H9 (cell line): Measurements from ENCODE around the gene CRB3. TPM values are rescaled to one million over a fixed set of nuclear protein-coding genes. Genes with fewer than 3 reads are reported as not detected.
A peak's percentile ranks its signal among the peaks of the same experiment; 100 is the strongest.

Experiments used
- DNase-seq: peaks from one replicate; pipeline ENCODE4 v3.0.0-alpha.2; 2017
- H2AFZ ChIP-seq: one replicate; pipeline ENCODE4 v1.6.1; 2013; ENCODE audit warnings: mild to moderate bottlenecking, low read length, control low read depth, moderate library complexity
- H2AK5ac ChIP-seq: 2 replicates; pipeline ENCODE4 v1.6.1; 2013; ENCODE audit warnings: low read length, control low read depth, mixed read lengths; ENCODE audit not compliant: insufficient read length
- H2BK120ac ChIP-seq: one replicate; pipeline ENCODE4 v1.6.1; 2013; ENCODE audit warnings: low read depth, mild to moderate bottlenecking, low read length, control low read depth, inconsistent platforms; ENCODE audit not compliant: poor library complexity, severe bottlenecking
- H2BK12ac ChIP-seq: 2 replicates; pipeline ENCODE4 v1.6.1; 2013; ENCODE audit warnings: low read length, control low read depth, mixed read lengths, low read depth; ENCODE audit not compliant: insufficient read length
- H2BK15ac ChIP-seq: 2 replicates; pipeline ENCODE4 v1.6.1; 2013; ENCODE audit warnings: low read depth, low read length, control low read depth
- H2BK20ac ChIP-seq: one replicate; pipeline ENCODE4 v1.6.1; 2013; ENCODE audit warnings: low read depth, mild to moderate bottlenecking, low read length, control low read depth, inconsistent platforms; ENCODE audit not compliant: poor library complexity, severe bottlenecking
- H2BK5ac ChIP-seq: 2 replicates; pipeline ENCODE4 v1.6.1; 2013; ENCODE audit warnings: low read length, control low read depth, mixed read lengths; ENCODE audit not compliant: insufficient read length
- H3K14ac ChIP-seq: 2 replicates; pipeline ENCODE4 v1.6.1; 2013; ENCODE audit warnings: low read length, control low read depth; ENCODE audit not compliant: insufficient read depth
- H3K18ac ChIP-seq: 2 replicates; pipeline ENCODE4 v1.6.1; 2013; ENCODE audit warnings: low read depth, mild to moderate bottlenecking, mixed read lengths, low read length, control low read depth; ENCODE audit not compliant: insufficient read length
- H3K23ac ChIP-seq: 2 replicates; pipeline ENCODE4 v1.6.1; 2013; ENCODE audit warnings: low read length, control low read depth, mixed read lengths, low read depth; ENCODE audit not compliant: insufficient read length
- H3K23me2 ChIP-seq: 2 replicates; pipeline ENCODE4 v1.6.1; 2013; ENCODE audit warnings: low read depth, mild to moderate bottlenecking, mixed read lengths, low read length, control low read depth; ENCODE audit not compliant: insufficient read length, poor library complexity, severe bottlenecking
- H3K27ac ChIP-seq: 2 replicates; pipeline ENCODE4 v1.5.1; 2013; ENCODE audit warnings: low read length, control low read depth, mixed read lengths, low read depth; ENCODE audit not compliant: insufficient read length
- H3K27me3 ChIP-seq: 2 replicates; pipeline ENCODE4 v1.6.1; 2013; ENCODE audit warnings: low read length, control low read depth, inconsistent platforms; ENCODE audit not compliant: insufficient read depth
- H3K4ac ChIP-seq: 2 replicates; pipeline ENCODE4 v1.6.1; 2013; ENCODE audit warnings: low read depth, mild to moderate bottlenecking, control low read depth, inconsistent platforms, low read length, moderate library complexity
- H3K4me1 ChIP-seq: 2 replicates; pipeline ENCODE4 v1.6.1; 2013; ENCODE audit warnings: low read length, control low read depth, inconsistent platforms; ENCODE audit not compliant: insufficient read depth
- H3K4me2 ChIP-seq: 2 replicates; pipeline ENCODE4 v1.6.1; 2013; ENCODE audit warnings: low read length, control low read depth, mixed read lengths; ENCODE audit not compliant: insufficient read length, insufficient read depth
- H3K56ac ChIP-seq: 2 replicates; pipeline ENCODE4 v1.6.1; 2013; ENCODE audit warnings: low read depth, mild to moderate bottlenecking, mixed read lengths, low read length, control low read depth; ENCODE audit not compliant: insufficient read length
- H3K79me1 ChIP-seq: 2 replicates; pipeline ENCODE4 v1.6.1; 2013; ENCODE audit warnings: low read depth, mild to moderate bottlenecking, moderate library complexity, low read length, control low read depth, inconsistent platforms; ENCODE audit not compliant: insufficient read depth, poor library complexity, severe bottlenecking
- H3K79me2 ChIP-seq: 2 replicates; pipeline ENCODE4 v1.6.1; 2013; ENCODE audit warnings: low read length, control low read depth, inconsistent platforms; ENCODE audit not compliant: insufficient read depth
- H3K9ac ChIP-seq: 2 replicates; pipeline ENCODE4 v1.6.1; 2013; ENCODE audit warnings: low read length, control low read depth, mixed read lengths; ENCODE audit not compliant: insufficient read length; ENCODE audit errors: extremely low read depth
- H3K9me3 ChIP-seq: one replicate; pipeline ENCODE4 v1.6.1; 2013; ENCODE audit warnings: low read depth, low read length, inconsistent platforms; ENCODE audit not compliant: control insufficient read depth
- H3T11ph ChIP-seq: one replicate; pipeline ENCODE4 v1.6.1; 2013; ENCODE audit warnings: mild to moderate bottlenecking, low read length, control low read depth, inconsistent platforms
- H4K20me1 ChIP-seq: one replicate; pipeline ENCODE4 v1.6.1; 2013; ENCODE audit not compliant: control insufficient read depth, insufficient read length, insufficient read depth
- H4K5ac ChIP-seq: 2 replicates; pipeline ENCODE4 v1.6.1; 2013; ENCODE audit warnings: low read depth, mild to moderate bottlenecking, mixed read lengths, low read length, control low read depth; ENCODE audit not compliant: insufficient read length
- H4K8ac ChIP-seq: replicated peaks from 2 replicates; pipeline ENCODE4 v1.6.1; 2013; ENCODE audit warnings: low read length, control low read depth, mixed read lengths, low read depth; ENCODE audit not compliant: insufficient read length
- H4K91ac ChIP-seq: 2 replicates; pipeline ENCODE4 v1.6.1; 2013; ENCODE audit warnings: low read depth, mild to moderate bottlenecking, moderate library complexity, mixed read lengths, low read length, control low read depth; ENCODE audit not compliant: insufficient read length
- H3K27ac Mint-ChIP-seq, 3 experiments: 2 replicates in 2 of 3; 3 replicates in 1 of 3; pipeline ENCODE4 v1.8.0; 2020 to 2021; ENCODE audit warnings: mixed read lengths in 3 of 3, mild to moderate bottlenecking in 1 of 3, moderate library complexity in 1 of 3
- H3K27me3 Mint-ChIP-seq: 2 replicates; pipeline ENCODE4 v1.8.0; 2021; ENCODE audit warnings: low read depth, mild to moderate bottlenecking, moderate library complexity, mixed read lengths
- H3K36me3 Mint-ChIP-seq, 3 experiments: 2 replicates in 2 of 3; 3 replicates in 1 of 3; pipeline ENCODE4 v1.8.0; 2020 to 2021; ENCODE audit warnings: low read depth in 3 of 3, mixed read lengths in 3 of 3; ENCODE audit not compliant: insufficient read depth in 1 of 3
- H3K4me1 Mint-ChIP-seq, 2 experiments: 2 replicates each; pipeline ENCODE4 v1.8.0; 2020; ENCODE audit warnings: mixed read lengths in 2 of 2
- H3K4me3 Mint-ChIP-seq, 2 experiments: 2 replicates in 1 of 2; 3 replicates in 1 of 2; pipeline ENCODE4 v1.8.0; 2020 to 2021; ENCODE audit warnings: mild to moderate bottlenecking in 2 of 2, mixed read lengths in 2 of 2, moderate library complexity in 1 of 2
- H3K9me3 Mint-ChIP-seq, 2 experiments: 2 replicates in 1 of 2; 3 replicates in 1 of 2; pipeline ENCODE4 v1.8.0; 2020; ENCODE audit warnings: mild to moderate bottlenecking in 2 of 2, mixed read lengths in 2 of 2, moderate library complexity in 1 of 2
- WGBS: extraction: QIAGEN DNeasy Blood & Tissue Kit; methylation state at CpG from one replicate; pipeline ENCODE4 v1.1.7; 2013; ENCODE audit warnings: missing lambda C conversion rate, low lambda C conversion rate, mixed read lengths; ENCODE audit not compliant: insufficient read length; ENCODE audit errors: extremely low coverage; 5-methylcytosine and 5-hydroxymethylcytosine counted together
- total RNA-seq: library from RNA; stranded (reverse); gene quantifications from 2 replicates; pipeline ENCODE4 v1.2.1, GENCODE V29; 2021
- TF ChIP-seq, protein P1 (sequence below): fragments of 200-600 bp; sonication (generic); conservative IDR thresholded peaks from 3 replicates; pipeline ENCODE4 v1.8.0; 2021; ENCODE audit warnings: antibody characterized with exemption, mild to moderate bottlenecking

The CRB3 gene
- total RNA-seq, 1 experiment from 2014 or later: 32.1 TPM

DNA sequence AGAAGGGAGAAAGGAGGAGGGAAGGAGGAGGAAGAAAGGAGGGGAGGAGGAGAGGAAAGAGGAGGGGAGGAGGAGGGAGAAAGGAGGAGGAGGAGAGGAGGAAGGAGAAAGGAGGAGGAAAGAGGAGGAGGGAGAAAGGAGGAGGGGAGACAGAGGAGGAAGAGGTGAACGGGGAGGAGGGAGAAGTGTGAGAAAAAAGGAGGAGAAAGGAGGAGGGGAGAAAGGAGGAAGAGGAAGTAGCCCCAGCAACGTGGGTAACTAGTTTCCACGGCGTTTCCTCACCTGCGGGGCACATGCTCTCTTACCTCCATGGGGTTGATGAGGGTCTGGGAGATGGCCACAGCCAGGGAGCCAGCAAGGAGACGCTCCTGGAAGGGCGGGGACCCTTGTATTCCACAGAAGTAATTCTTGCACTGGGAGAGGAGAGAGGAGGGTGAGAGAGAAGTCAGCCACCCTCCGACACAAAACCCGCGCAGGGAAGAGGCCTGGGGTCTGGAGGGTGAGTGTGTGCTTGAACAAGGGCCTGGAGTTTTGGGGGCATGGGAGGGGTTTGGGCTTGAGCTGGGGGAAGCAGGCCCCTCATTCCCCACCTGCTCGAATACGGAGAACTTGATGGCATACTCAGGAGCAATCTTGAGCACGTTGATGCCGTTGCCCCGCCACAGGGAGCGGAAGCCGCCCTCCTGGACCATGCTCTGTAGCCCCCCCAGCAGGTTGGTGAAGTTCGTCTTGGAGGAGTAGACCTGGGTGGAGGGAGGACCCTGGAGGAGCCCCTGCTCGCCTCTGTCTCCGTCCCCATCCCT is 34.5 kb upstream of the CRB3 start:
- peak overlapping the region in 1 of 2 experiments; percentile 38; a peak in 1 of 5 replicates for H3K4me3 Mint-ChIP-seq
- Histone ChIP-seq H3K18ac (no peak overlapping the region), H4K20me1 (no peaks in the 10 kb centered on the region), H3K9ac (no peak overlapping the region), H2BK12ac (no peak overlapping the region), H3K9me3 (no peaks in the 10 kb centered on the region), H3K27me3 (no peaks in the 10 kb centered on the region), H2AK5ac (no peak overlapping the region), H3K4me2 (no peak overlapping the region), H3K23ac (no peak overlapping the region), H4K5ac (no peak overlapping the region), H2BK15ac (no peak overlapping the region), H3K27ac (no peak overlapping the region), H3K79me2 (no peaks in the 10 kb centered on the region), H3K14ac (no peak overlapping the region), H4K91ac (no peak overlapping the region), H2BK20ac (no peak overlapping the region), H3K23me2 (no peaks in the 10 kb centered on the region), H2AFZ (no peak overlapping the region), H2BK120ac (no peak overlapping the region), H3K56ac (no peak overlapping the region), H3K4ac (no peak overlapping the region), H4K8ac (no peak overlapping the region), H3K4me1 (no peaks in the 10 kb centered on the region), H3T11ph (no peak overlapping the region), H3K79me1 (no peaks in the 10 kb centered on the region), H2BK5ac (no peak overlapping the region)
- 100% methylated on average over 1 of the region's 20 CpGs for WGBS
- H3K4me1 Mint-ChIP-seq: peaks cover 0 to 5% of the 10 kb centered on the region in 2 experiments; a peak in 1 of 4 replicates
- H3K9me3 Mint-ChIP-seq: peaks cover 6 to 8% of the 10 kb centered on the region in 2 experiments
- no peak for DNase-seq
- TF ChIP-seq, protein P1, sequence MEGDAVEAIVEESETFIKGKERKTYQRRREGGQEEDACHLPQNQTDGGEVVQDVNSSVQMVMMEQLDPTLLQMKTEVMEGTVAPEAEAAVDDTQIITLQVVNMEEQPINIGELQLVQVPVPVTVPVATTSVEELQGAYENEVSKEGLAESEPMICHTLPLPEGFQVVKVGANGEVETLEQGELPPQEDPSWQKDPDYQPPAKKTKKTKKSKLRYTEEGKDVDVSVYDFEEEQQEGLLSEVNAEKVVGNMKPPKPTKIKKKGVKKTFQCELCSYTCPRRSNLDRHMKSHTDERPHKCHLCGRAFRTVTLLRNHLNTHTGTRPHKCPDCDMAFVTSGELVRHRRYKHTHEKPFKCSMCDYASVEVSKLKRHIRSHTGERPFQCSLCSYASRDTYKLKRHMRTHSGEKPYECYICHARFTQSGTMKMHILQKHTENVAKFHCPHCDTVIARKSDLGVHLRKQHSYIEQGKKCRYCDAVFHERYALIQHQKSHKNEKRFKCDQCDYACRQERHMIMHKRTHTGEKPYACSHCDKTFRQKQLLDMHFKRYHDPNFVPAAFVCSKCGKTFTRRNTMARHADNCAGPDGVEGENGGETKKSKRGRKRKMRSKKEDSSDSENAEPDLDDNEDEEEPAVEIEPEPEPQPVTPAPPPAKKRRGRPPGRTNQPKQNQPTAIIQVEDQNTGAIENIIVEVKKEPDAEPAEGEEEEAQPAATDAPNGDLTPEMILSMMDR: no peak
- H3K36me3 Mint-ChIP-seq: peaks cover 0 to 5% (median 4%) of the 10 kb centered on the region in 3 experiments; a peak in 5 of 7 replicates
- no peak overlapping the region; a peak in 2 of 7 replicates for H3K27ac Mint-ChIP-seq
- H3K27me3 Mint-ChIP-seq: peaks cover 30% of the 10 kb centered on the region
